B cell (primary cell): ENCODE data around the gene FLAD1.

ENCODE experiments used
- EZH2 ChIP-seq: IDR thresholded peaks from 2 replicates; pipeline ENCODE4 v1.6.1; 2012; ENCODE audit warnings: borderline replicate concordance, low read depth, mild to moderate bottlenecking, moderate library complexity, low read length; ENCODE audit not compliant: insufficient read depth, poor library complexity, severe bottlenecking
- TF ChIP-seq, protein P1 (sequence below): fragments of 200-600 bp; IDR thresholded peaks from one replicate; pipeline ENCODE4 v1.8.0; 2022; ENCODE audit warnings: antibody characterized with exemption, mild to moderate bottlenecking

DNA sequence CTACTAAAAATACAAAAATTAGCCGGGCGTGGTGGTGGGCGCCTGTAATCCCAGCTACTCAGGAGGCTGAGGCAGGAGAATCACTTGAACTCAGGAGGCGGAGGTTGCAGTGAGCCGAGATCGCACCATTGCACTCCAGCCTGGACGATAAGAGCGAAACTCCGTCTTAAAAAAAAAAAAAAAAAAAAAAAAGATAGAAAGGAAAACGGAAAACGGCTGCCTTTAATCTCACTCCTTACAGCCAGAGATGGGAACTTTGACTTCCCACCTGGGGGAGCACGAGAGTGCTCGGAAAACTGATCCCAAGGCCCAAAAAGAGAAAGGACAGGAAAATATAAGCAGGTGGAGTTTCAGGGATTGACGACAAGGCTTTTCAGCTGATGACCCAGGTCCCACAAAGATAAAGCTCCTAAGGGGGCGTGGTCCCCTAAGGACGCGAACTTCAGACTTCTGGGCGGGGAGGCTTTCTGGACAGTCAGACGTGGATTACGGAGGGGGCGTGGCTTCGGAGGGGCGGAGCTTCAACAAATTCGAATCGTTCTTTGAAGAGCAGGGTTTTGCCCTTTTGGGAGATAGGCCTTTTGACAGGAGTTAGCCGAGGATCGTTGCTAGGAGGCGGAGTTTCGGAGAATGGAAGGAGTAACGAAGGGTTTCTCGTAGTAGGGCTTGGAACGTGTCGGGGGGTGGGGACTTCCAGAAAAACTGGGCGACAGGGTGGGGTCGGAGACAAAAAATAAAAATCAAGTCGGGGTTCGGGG, 9.6 kb upstream of the FLAD1 start:
- TF ChIP-seq, protein P1, sequence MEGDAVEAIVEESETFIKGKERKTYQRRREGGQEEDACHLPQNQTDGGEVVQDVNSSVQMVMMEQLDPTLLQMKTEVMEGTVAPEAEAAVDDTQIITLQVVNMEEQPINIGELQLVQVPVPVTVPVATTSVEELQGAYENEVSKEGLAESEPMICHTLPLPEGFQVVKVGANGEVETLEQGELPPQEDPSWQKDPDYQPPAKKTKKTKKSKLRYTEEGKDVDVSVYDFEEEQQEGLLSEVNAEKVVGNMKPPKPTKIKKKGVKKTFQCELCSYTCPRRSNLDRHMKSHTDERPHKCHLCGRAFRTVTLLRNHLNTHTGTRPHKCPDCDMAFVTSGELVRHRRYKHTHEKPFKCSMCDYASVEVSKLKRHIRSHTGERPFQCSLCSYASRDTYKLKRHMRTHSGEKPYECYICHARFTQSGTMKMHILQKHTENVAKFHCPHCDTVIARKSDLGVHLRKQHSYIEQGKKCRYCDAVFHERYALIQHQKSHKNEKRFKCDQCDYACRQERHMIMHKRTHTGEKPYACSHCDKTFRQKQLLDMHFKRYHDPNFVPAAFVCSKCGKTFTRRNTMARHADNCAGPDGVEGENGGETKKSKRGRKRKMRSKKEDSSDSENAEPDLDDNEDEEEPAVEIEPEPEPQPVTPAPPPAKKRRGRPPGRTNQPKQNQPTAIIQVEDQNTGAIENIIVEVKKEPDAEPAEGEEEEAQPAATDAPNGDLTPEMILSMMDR: no peak
- no peak for TF ChIP-seq EZH2
